ENCODE measurements around the gene GOLGA6C. TPM values are rescaled to one million over a fixed set of nuclear protein-coding genes. Genes with fewer than 3 reads are reported as not detected.
"Not testable (repeated sequence)": the region's sequence is repeated elsewhere in the genome, so short reads cannot be mapped to it uniquely, and the experiment has no call there.

The GOLGA6C gene
- total and polyA plus RNA-seq, 4 donors, result 0.08 TPM; not detected in 3

DNA sequence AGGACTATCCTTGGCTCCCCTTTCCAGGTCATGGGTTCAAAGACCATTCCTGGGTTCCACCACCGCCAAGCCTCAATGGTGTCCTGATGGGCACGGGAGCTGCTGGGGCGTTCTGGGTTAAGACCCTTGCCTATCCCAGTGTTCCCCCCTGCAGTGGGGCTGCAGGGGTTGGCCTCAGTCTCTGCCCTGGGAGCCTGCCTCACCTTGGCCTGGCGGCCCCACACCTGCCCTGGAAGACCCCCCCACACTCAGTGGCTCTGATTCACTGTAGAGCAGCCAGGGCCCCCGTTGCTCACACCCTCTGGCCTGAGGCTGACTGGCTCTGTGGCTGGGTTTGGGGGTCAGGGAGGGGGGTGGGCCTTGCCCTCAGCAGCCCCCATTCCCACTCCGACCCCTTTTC is 34.4 kb upstream of the GOLGA6C start (continued):
- no peak for TF ChIP-seq HNF4A (conservative IDR thresholded peaks at IDR 0.05)
- no peak for TF ChIP-seq EGR1 (IDR thresholded peaks at IDR 0.05; ENCODE audit: low read depth in 2 of 2)
- no peak for TF ChIP-seq SP1 (IDR thresholded peaks at IDR 0.05)
- no peak for TF ChIP-seq JUND (IDR thresholded peaks at IDR 0.05)
- no peak for TF ChIP-seq HNF4G (IDR thresholded peaks at IDR 0.05)
- no peak for TF ChIP-seq TAF1 (conservative IDR thresholded peaks at IDR 0.05)

DNA sequence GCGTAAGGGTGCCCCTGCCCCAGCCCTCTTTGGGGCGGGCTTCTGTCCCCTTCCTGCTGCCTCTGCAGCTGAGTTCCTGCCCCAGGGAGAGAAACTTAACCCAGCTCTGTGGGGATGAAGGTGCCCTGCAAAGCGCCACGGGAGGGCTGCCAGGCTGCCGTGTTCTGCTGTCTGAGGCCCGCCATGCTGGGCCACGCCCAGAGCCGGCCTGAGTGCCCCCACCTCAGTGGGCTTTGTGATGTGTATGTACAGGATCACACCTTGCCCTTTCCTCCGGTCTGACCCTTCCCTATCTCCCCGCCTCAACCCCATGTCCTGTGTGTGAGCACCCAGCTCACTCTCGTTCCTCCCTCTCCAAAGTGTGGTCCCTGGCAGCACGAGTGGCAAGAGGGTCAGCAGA is 33.9 kb upstream of the GOLGA6C start:
- peaks cover 0 to 2% (median 0%) of the 10 kb centered on the region in 4 donors for H3K4me1 ChIP-seq (ENCODE audit: control insufficient read depth in 4 of 4, insufficient read depth in 4 of 4, low read length in 3 of 4)
- 88% methylated on average over 12 of the region's 12 CpGs for WGBS
- H3K9ac ChIP-seq (ENCODE audit: low read depth in 1 of 2, low read length in 2 of 2), result no peak overlapping the region
- H3K4me3 ChIP-seq (ENCODE audit: low read depth in 1 of 3, low read length in 3 of 3), result no peak overlapping the region
- no peak for TF ChIP-seq TAF1 (conservative IDR thresholded peaks at IDR 0.05)
- TF ChIP-seq, protein P1, sequence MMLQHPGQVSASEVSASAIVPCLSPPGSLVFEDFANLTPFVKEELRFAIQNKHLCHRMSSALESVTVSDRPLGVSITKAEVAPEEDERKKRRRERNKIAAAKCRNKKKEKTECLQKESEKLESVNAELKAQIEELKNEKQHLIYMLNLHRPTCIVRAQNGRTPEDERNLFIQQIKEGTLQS (IDR thresholded peaks at IDR 0.05), result no peak
- no peak for TF ChIP-seq FOXA1 (IDR thresholded peaks at IDR 0.05)
- no peak for DNase-seq (ENCODE audit: low spot score)
- H3K36me3 ChIP-seq (ENCODE audit: control insufficient read depth in 4 of 4, insufficient read depth in 3 of 4, low read depth in 1 of 4, low read length in 3 of 4), result no peaks in the 10 kb centered on the region
- H3K27ac ChIP-seq (ENCODE audit: low read depth in 1 of 2, low read length in 2 of 2), result no peak overlapping the region
- H3K9me3 ChIP-seq (ENCODE audit: control insufficient read depth in 4 of 4, low read length in 3 of 4), result no peaks in the 10 kb centered on the region
- H3K27me3 ChIP-seq (ENCODE audit: control insufficient read depth in 4 of 4, insufficient read depth in 4 of 4, low read length in 3 of 4), result no peaks in the 10 kb centered on the region

DNA sequence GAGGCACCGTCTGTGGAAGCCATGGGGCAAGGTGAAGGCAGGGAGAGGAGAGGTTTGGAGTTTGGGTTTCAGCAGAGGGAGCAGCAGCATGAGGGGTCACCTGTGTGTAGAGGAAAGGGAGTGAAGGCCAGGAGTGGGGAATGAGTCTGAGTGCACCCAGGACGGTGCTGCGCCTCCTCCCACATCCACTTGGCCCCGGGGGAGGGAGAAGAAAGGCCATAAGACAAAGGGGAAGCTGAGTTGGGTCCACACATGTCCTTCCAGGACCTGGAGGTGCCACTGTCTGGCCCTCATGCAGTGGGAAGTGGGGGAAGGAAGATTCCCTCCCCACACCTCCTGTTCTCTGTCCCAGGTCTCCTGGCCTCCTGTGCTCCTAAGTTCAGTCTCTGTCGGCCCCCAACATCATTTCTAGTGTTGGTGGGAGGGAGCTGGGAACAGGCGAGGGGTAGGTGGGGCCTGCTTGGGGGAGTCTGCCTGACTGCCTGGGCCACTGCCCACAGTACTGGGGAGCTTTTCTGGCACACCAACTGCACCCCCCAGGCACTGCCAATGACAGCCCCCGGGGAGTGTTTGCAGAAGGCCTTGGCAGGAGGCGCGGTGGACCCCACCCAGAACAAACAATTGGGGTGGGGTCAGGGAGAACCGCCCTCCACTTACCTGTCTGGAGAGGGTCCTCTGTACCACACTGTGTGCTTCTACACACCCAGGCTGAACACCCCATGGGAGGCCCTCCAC is 32.9 kb upstream of the GOLGA6C start:
- 79% methylated on average over 10 of the region's 10 CpGs for WGBS
- not testable (repeated sequence) for H3K4me1 ChIP-seq (ENCODE audit: control insufficient read depth in 4 of 4, insufficient read depth in 4 of 4, low read length in 3 of 4); H3K27ac ChIP-seq (ENCODE audit: low read depth in 1 of 2, low read length in 2 of 2); DNase-seq (ENCODE audit: low spot score); H3K4me3 ChIP-seq (ENCODE audit: low read depth in 1 of 3, low read length in 3 of 3); H3K9ac ChIP-seq (ENCODE audit: low read depth in 1 of 2, low read length in 2 of 2); H3K36me3 ChIP-seq (ENCODE audit: control insufficient read depth in 4 of 4, insufficient read depth in 3 of 4, low read depth in 1 of 4, low read length in 3 of 4); H3K9me3 ChIP-seq (ENCODE audit: control insufficient read depth in 4 of 4, low read length in 3 of 4); H3K27me3 ChIP-seq (ENCODE audit: control insufficient read depth in 4 of 4, insufficient read depth in 4 of 4, low read length in 3 of 4)

DNA sequence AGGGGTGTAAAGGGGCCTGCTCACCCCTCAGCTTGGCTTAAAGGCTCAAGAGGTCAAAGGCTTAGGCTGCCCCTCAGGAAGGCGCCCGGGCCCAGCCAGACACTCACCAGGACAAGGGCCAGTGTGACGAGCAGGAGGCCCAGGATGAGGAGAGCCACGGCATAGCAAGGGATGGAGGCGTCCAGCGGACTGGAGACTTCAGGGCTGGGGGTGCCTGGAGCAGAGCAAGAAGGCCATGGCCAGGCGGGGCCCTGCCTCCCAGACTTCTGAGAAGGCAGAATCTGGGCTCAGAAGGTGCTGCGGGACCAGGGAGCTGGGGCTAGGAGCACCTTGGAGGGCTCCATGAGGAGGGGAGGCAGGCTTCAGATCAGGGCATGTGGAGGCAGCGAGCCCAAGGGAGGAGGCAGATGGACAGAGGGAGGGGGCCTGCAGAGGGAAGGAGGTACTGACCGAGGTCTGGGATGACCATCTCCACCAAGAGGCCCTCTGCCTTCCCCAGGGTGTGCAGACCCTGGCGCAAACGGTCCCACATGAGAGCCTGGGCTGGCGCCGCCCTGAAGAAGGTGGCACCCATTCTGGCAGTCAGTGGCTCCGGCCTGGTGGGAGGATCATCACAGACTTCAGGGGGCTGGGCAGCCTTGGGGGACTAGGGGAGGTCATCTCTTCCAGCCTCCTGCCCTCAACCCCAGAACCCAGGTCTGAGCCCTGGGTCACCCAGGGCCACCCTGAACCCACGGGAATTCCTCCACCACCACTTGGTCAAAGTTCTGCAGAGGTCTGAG is 32.0 kb upstream of the GOLGA6C start:
- Histone ChIP-seq H3K27ac (ENCODE audit: low read depth in 1 of 2, low read length in 2 of 2) (no peak overlapping the region), H3K27me3 (ENCODE audit: control insufficient read depth in 4 of 4, insufficient read depth in 4 of 4, low read length in 3 of 4) (no peaks in the 10 kb centered on the region), H3K9ac (ENCODE audit: low read depth in 1 of 2, low read length in 2 of 2) (no peak overlapping the region), H3K36me3 (ENCODE audit: control insufficient read depth in 4 of 4, insufficient read depth in 3 of 4, low read depth in 1 of 4, low read length in 3 of 4) (no peaks in the 10 kb centered on the region), H3K4me3 (ENCODE audit: low read depth in 1 of 3, low read length in 3 of 3) (no peak overlapping the region), H3K4me1 (ENCODE audit: control insufficient read depth in 4 of 4, insufficient read depth in 4 of 4, low read length in 3 of 4) (peaks cover 0 to 2% (median 0%) of the 10 kb centered on the region in 4 donors), H3K9me3 (ENCODE audit: control insufficient read depth in 4 of 4, low read length in 3 of 4) (no peaks in the 10 kb centered on the region)
- WGBS, result 94% methylated on average over 16 of the region's 16 CpGs
- TF ChIP-seq FOXA2 (IDR thresholded peaks at IDR 0.05), result no peak
- no peak for TF ChIP-seq TAF1 (conservative IDR thresholded peaks at IDR 0.05)
- TF ChIP-seq, protein P2, sequence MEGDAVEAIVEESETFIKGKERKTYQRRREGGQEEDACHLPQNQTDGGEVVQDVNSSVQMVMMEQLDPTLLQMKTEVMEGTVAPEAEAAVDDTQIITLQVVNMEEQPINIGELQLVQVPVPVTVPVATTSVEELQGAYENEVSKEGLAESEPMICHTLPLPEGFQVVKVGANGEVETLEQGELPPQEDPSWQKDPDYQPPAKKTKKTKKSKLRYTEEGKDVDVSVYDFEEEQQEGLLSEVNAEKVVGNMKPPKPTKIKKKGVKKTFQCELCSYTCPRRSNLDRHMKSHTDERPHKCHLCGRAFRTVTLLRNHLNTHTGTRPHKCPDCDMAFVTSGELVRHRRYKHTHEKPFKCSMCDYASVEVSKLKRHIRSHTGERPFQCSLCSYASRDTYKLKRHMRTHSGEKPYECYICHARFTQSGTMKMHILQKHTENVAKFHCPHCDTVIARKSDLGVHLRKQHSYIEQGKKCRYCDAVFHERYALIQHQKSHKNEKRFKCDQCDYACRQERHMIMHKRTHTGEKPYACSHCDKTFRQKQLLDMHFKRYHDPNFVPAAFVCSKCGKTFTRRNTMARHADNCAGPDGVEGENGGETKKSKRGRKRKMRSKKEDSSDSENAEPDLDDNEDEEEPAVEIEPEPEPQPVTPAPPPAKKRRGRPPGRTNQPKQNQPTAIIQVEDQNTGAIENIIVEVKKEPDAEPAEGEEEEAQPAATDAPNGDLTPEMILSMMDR (IDR thresholded peaks at IDR 0.05; ENCODE audit: low read depth, low read length, missing input control), result no peak
- TF ChIP-seq HNF4A (conservative IDR thresholded peaks at IDR 0.05), result no peak
- TF ChIP-seq EGR1 (IDR thresholded peaks at IDR 0.05; ENCODE audit: low read depth in 2 of 2), result no peak
- no peak for TF ChIP-seq RAD21 (IDR thresholded peaks at IDR 0.05)
- TF ChIP-seq RXRA (IDR thresholded peaks at IDR 0.05), result no peak
- no peak for TF ChIP-seq FOXA1 (IDR thresholded peaks at IDR 0.05)
- no peak for TF ChIP-seq NR2F2 (IDR thresholded peaks at IDR 0.05)
- no peak for TF ChIP-seq HNF4G (IDR thresholded peaks at IDR 0.05)
- TF ChIP-seq, protein P3, sequence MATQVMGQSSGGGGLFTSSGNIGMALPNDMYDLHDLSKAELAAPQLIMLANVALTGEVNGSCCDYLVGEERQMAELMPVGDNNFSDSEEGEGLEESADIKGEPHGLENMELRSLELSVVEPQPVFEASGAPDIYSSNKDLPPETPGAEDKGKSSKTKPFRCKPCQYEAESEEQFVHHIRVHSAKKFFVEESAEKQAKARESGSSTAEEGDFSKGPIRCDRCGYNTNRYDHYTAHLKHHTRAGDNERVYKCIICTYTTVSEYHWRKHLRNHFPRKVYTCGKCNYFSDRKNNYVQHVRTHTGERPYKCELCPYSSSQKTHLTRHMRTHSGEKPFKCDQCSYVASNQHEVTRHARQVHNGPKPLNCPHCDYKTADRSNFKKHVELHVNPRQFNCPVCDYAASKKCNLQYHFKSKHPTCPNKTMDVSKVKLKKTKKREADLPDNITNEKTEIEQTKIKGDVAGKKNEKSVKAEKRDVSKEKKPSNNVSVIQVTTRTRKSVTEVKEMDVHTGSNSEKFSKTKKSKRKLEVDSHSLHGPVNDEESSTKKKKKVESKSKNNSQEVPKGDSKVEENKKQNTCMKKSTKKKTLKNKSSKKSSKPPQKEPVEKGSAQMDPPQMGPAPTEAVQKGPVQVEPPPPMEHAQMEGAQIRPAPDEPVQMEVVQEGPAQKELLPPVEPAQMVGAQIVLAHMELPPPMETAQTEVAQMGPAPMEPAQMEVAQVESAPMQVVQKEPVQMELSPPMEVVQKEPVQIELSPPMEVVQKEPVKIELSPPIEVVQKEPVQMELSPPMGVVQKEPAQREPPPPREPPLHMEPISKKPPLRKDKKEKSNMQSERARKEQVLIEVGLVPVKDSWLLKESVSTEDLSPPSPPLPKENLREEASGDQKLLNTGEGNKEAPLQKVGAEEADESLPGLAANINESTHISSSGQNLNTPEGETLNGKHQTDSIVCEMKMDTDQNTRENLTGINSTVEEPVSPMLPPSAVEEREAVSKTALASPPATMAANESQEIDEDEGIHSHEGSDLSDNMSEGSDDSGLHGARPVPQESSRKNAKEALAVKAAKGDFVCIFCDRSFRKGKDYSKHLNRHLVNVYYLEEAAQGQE (IDR thresholded peaks at IDR 0.05), result no peak
- TF ChIP-seq, protein P4, sequence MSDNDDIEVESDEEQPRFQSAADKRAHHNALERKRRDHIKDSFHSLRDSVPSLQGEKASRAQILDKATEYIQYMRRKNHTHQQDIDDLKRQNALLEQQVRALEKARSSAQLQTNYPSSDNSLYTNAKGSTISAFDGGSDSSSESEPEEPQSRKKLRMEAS (IDR thresholded peaks at IDR 0.05), result no peak
- no peak for DNase-seq (ENCODE audit: low spot score)

DNA sequence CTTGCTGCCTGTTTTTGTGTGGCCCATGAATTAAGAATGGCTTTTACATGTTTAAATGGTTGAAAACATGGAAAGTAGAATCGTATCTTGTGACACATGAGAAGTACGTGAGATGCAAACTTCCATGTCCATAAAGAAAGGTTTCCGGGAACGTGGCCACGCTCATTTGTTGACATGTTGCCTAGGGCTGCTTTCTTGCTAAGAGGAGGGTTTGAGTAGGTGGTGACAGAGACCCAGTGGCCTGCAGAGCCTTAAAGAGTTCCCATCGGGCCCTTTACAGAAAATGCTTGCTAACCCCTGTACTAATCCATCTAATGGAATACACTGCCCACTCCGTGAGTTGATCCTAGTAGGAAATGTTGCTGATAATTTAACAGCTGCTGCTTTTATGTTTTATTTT is 31.0 kb upstream of the GOLGA6C start:
- not testable (repeated sequence) for H3K9ac ChIP-seq (ENCODE audit: low read depth in 1 of 2, low read length in 2 of 2); H3K4me3 ChIP-seq (ENCODE audit: low read depth in 1 of 3, low read length in 3 of 3); H3K36me3 ChIP-seq (ENCODE audit: control insufficient read depth in 4 of 4, insufficient read depth in 3 of 4, low read depth in 1 of 4, low read length in 3 of 4); H3K4me1 ChIP-seq (ENCODE audit: control insufficient read depth in 4 of 4, insufficient read depth in 4 of 4, low read length in 3 of 4); DNase-seq (ENCODE audit: low spot score); H3K27ac ChIP-seq (ENCODE audit: low read depth in 1 of 2, low read length in 2 of 2); H3K27me3 ChIP-seq (ENCODE audit: control insufficient read depth in 4 of 4, insufficient read depth in 4 of 4, low read length in 3 of 4); H3K9me3 ChIP-seq (ENCODE audit: control insufficient read depth in 4 of 4, low read length in 3 of 4)
- WGBS, result 91% methylated on average over 7 of the region's 7 CpGs

Data from liver (tissue), 9 donors.